Epithelial cell of esophagus (primary cell): Measurements from ENCODE around the gene DISP3.

Experiments used
- DNase-seq: peaks from one replicate; pipeline ENCODE4 v3.0.0; 2010; ENCODE audit warnings: low read depth
- H3K4me3 ChIP-seq: 2 replicates; pipeline ENCODE4 v1.5.1; 2011; ENCODE audit warnings: mild to moderate bottlenecking, low read length, control low read depth
- CTCF ChIP-seq: IDR thresholded peaks from 2 replicates; pipeline ENCODE4 v1.5.1; 2011; ENCODE audit warnings: low read depth, mild to moderate bottlenecking, low read length, control low read depth, inconsistent platforms; ENCODE audit not compliant: insufficient read depth; ENCODE audit errors: missing control alignments

The DISP3 gene

DNA sequence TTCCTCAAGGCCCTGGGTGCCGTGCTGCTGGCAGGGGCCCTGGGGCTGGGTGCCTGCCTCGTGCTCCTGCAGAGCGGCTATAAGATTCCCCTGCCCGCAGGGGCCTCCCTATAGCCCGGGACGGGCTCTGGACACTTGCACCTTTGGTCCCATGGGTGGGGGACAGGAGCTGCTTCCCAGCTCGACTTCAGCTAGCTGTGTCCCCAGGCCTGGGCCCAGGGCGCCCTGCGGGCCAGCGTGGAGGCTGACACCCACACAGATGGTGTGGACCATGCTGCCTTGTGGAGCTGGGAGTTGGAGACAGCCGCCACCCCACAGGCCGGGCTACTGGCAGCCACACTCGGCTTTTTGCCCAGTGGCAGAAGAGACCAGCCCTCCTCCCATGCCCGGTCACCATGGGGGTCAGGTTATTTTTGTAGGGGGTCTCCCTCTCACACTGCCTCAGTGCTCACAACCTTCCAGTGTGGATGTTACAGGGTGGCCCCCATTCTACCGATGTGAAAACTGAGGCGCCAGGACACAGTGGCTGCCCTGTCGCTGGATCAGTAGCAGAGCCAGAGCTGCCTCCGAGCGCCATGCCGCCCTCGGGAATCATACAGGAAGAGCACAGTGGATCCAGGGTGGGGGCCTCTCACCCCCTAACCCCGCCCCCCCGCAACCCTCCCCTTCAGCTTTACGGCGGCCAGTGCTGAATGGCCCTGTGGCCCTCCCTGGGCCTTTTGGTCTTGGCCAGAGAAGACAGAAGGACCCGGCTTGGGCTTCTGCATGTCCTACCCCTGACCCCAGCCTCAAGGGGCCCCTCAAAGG lies 57.8 kb downstream of the DISP3 start:
- no peak overlapping the region for H3K4me3 ChIP-seq
- no peak for TF ChIP-seq CTCF
- DNase-seq, result no peak

GRCh38 chr1:11537380-11537764 lies 58.4 kb downstream of the DISP3 start:
- no peak for TF ChIP-seq CTCF
- H3K4me3 ChIP-seq, result no peak overlapping the region
- DNase-seq, result no peak

DNA sequence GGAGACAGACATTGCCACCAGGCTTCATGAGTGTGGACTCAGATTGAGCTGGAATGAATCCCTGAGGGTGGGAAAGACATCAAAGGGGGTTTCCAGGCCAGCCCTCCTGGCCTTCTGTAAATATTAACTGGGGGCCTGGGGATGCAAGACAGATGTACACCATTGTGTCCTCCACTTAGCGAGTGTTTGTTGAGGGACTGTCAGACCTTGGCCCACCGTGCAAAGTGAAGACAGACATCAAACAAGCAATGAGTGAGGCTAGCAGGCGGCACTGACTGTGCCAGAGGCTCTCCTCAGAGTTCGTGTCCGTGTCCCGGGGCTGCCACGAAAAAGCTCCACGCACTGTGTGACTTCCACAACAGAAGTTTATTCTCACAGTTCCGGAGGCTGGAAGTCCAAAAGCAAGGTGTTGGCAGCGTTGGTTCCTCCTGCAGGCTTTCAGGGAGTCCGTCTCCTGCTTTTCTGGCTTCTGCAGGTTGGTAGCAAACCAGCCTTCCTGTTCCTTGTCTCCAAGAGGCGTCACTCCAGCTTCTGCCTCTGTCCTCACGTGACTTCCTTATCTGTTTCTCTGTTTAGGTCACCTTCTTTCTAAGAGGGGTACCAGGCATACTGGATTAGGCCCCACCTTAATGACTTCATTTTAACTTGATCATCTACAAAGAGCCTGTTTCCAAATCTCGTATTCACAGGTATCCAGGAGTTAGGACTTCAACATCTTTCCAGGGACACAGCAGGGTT lies 59.1 kb downstream of the DISP3 start:
- DNase-seq, result no peak
- TF ChIP-seq CTCF, result no peak

DNA sequence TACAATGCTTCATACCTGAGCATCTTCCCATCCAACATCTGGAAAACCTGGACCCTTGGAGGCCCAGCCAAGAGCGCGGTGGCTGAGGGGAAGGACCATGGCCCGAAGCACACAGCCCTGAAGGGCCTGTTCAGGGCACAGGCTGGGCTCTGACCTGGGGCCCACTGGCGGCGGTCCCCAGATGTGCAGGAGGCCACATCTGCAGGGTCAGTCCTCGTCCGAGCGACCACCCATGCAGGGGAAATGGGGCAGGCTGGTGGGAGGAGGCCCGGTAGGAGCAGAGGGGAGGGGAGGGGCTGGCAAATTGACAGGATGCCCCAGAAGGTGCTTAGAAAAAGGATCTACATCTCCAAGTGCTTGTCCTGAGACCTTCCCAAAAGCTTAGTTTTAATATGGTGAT lies 59.9 kb downstream of the DISP3 start:
- no peak for DNase-seq
- no peak overlapping the region for H3K4me3 ChIP-seq
- no peak for TF ChIP-seq CTCF

More for the DNA sequence above, 59.1 kb downstream of the DISP3 start:
- H3K4me3 ChIP-seq, result no peak overlapping the region

GRCh38 chr1:11539850-11540772 lies 61.2 kb downstream of the DISP3 start:
- peak; percentile 11 for DNase-seq
- H3K4me3 ChIP-seq, result no peak overlapping the region
- TF ChIP-seq CTCF, result no peak

- no peak for TF ChIP-seq CTCF
- no peak for DNase-seq
- H3K4me3 ChIP-seq, result no peak overlapping the region
Measured at GRCh38 chr1:11540773-11541160, 61.8 kb downstream of the DISP3 start.
